Natural killer cell treated with Interleukin-12 subunit alpha and Interleukin-12 subunit beta and Interleukin-15 and Interleukin-18, amount 100 ng/mL, for 72 hours (primary cell): Measurements from ENCODE around the gene RFX7. TPM values are rescaled to one million over a fixed set of nuclear protein-coding genes. Genes with fewer than 3 reads are reported as not detected.
"Not testable (repeated sequence)": the region's sequence is repeated elsewhere in the genome, so short reads cannot be mapped to it uniquely, and the experiment has no call there.

Experiments used
- ATAC-seq, 2 donors: fragments of 150-1000 bp; cut with Tn5 transposase in 1 of 2; sonication (Bioruptor Pico), chemical (Tn5 transposase) in 1 of 2; 2 replicates each; pipeline ENCODE4 v1.10.0; 2021
- DNase-seq: peaks from one replicate; pipeline ENCODE4 v3.0.0; 2022; ENCODE audit warnings: low spot score
- H3K27ac Mint-ChIP-seq, 2 donors: 1 replicate in 1 of 2; 2 replicates in 1 of 2; pipeline ENCODE4 v1.8.0; 2022; ENCODE audit warnings: mixed read lengths in 2 of 2, mild to moderate bottlenecking in 1 of 2, moderate library complexity in 1 of 2
- H3K27me3 Mint-ChIP-seq, 2 donors: 1 replicate in 1 of 2; 2 replicates in 1 of 2; pipeline ENCODE4 v1.8.0; 2022; ENCODE audit warnings: mixed read lengths in 2 of 2
- H3K36me3 Mint-ChIP-seq: one replicate; pipeline ENCODE4 v1.8.0; 2022; ENCODE audit warnings: mixed read lengths
- H3K4me1 Mint-ChIP-seq, 2 donors: 1 replicate in 1 of 2; 2 replicates in 1 of 2; pipeline ENCODE4 v1.8.0; 2022; ENCODE audit warnings: low read depth in 2 of 2, mixed read lengths in 2 of 2, mild to moderate bottlenecking in 1 of 2
- H3K4me3 Mint-ChIP-seq: one replicate; pipeline ENCODE4 v1.8.0; 2022; ENCODE audit warnings: mixed read lengths
- H3K9me3 Mint-ChIP-seq: 2 replicates; pipeline ENCODE4 v1.8.0; 2022; ENCODE audit warnings: mixed read lengths
- total RNA-seq, 2 donors: library from RNA; stranded (reverse); gene quantifications; one replicate each; pipeline ENCODE4 v1.2.3, GENCODE V29; 2022

The RFX7 gene
- total RNA-seq, 2 donors from 2014 or later, result 19.5 to 28.1 TPM

DNA sequence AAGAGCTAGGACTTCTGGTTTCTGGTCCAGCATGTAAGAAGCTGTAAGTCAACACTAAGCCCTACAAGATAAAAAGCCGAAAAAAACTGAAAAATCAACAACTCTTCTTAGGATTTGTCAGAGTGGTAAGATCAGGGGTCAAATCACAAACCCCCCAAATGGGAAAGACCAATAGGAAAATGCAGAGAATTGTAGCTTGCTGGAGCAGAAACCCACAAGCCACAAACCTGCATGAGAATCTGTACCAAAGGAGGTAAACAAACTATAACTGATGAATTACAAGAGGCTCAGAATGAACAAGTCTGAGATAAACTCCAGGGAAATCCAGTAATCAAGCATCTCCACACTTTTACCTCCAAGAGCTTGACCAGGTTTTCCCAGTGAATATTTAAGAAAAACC is 36.0 kb downstream of the RFX7 start:
- Mint-ChIP-seq H3K4me3 (no peak overlapping the region), H3K4me1 (peaks cover 58 to 82% of the 10 kb centered on the region in 2 donors), H3K27me3 (no peaks in the 10 kb centered on the region), H3K27ac (no peak overlapping the region), H3K9me3 (peaks cover 3% of the 10 kb centered on the region), H3K36me3 (peaks cover 18% of the 10 kb centered on the region)
- DNase-seq (no peak), ATAC-seq (no peak)

DNA sequence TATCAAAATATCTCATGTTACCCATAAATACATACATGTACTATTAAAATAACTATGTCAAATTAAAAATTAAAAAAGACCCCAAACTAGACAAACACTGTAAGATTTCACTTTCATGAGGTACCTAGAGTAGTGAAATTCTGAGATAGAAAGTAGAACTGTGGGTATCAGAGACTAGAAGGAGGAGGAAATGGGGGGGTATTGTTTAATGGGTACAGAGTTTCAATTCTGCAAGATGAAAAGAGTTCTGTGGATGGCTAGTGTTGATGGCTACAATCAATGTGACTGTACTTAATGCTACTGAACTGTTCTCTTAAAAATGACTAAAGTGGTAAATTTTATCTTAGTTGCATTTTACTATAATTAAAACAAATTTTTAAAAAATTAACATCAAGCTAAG is 36.6 kb downstream of the RFX7 start:
- peaks cover 16% of the 10 kb centered on the region for H3K36me3 Mint-ChIP-seq
- H3K4me3 Mint-ChIP-seq, result no peak overlapping the region
- DNase-seq (no peak), ATAC-seq (no peak)
- peaks cover 55 to 83% of the 10 kb centered on the region in 2 donors for H3K4me1 Mint-ChIP-seq
- H3K9me3 Mint-ChIP-seq, result peaks cover 3% of the 10 kb centered on the region
- no peaks in the 10 kb centered on the region for H3K27me3 Mint-ChIP-seq
- peak overlapping the region in 1 of 2 donors; percentile 8 for H3K27ac Mint-ChIP-seq

DNA sequence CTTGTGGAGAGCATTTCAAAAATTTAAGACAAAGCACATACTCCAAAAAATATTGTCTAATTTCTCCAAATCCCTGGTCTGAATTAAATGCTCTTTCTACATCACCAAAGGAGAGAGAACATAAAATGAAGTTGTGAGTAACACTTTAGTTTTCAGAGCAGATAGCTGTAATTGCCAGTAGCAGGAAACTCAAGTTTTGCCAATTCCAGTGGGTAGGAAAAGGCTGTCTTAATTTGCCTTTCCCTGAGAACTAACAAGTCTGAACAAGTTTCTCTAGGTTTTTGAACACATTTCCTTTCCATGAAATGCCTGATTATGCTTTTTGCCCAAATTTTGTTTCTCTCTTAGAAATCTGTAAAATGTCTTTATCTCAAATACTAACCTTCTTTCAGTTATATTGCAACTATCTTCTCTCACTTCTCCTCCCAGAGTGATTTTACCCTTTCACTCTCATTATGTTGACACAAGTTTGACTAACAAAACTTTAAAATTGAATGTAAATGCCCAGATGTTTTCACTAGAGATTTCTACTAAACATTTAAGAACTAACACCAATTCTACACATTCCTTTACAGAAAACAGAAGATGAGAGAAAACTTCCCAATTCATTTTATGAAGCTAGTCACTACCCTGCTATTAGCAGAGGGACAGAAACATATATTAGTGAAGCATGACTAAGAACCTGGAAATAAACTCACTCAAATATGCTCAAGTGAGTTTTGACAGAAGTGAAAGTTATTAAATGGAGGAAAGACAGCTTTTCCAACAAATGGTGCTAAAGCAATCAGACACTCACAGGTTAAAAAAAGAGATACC is 38.4 kb downstream of the RFX7 start:
- ATAC-seq (no peak), DNase-seq (no peak)
- Mint-ChIP-seq H3K27ac (no peak overlapping the region), H3K4me3 (no peak overlapping the region), H3K27me3 (no peaks in the 10 kb centered on the region), H3K9me3 (peaks cover 3% of the 10 kb centered on the region), H3K4me1 (peaks cover 45 to 66% of the 10 kb centered on the region in 2 donors), H3K36me3 (peaks cover 4% of the 10 kb centered on the region)

DNA sequence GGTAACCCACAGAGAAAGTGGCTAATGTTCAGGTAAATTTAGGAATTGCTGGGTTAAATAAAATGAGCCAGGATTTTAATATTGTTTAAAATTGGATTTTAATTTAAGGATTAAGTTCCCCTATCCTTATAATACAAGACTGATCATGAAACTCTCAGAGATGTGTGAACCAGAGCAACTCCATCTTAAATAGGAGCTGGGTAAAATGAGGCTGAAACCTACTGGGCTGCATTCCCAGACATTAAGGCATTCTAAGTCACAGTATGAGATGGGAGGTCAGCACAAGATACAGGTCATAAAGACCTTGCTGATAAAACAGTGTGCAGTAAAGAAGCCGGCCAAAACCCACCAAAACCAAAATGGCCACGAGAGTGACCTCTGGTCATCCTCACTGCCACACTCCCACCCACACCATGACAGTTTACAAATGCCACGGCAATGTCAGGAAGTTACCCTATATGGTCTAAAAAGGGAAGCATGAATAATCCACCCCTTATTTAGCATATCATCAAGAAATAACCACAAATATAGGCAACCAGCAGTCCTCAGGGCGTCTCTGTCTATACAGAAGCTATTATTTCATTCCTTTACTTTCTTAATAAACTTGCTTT is 40.3 kb downstream of the RFX7 start:
- H3K9me3 Mint-ChIP-seq, DNase-seq, H3K27me3 Mint-ChIP-seq, H3K27ac Mint-ChIP-seq, H3K4me3 Mint-ChIP-seq, H3K36me3 Mint-ChIP-seq, ATAC-seq: not testable (repeated sequence)
- peaks cover 36 to 52% of the 10 kb centered on the region in 2 donors for H3K4me1 Mint-ChIP-seq

DNA sequence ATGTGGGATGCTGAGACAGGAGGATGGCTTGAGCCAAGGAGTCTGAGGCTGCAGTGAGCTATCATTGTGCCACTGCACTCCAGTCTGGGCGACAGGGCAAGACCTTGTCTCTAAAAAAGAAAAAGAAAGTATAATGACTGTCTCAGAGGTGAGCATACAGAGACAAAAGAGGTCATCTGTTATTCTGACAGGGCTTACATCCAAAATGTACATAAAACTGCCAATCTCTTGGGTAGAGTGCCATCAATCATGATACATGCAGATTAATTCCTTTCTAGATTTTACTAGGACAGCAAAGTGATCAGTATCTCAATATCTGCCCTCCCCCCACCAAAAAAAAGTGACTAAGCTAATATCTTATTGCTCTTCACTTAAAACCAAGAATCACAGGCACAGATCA is 41.0 kb downstream of the RFX7 start:
- Mint-ChIP-seq H3K27me3 (no peaks in the 10 kb centered on the region), H3K9me3 (peaks cover 3% of the 10 kb centered on the region), H3K4me3 (no peak overlapping the region), H3K4me1 (peaks cover 31 to 45% of the 10 kb centered on the region in 2 donors), H3K27ac (no peak overlapping the region), H3K36me3 (peaks cover 4% of the 10 kb centered on the region)
- no peak for ATAC-seq
- DNase-seq, result no peak

DNA sequence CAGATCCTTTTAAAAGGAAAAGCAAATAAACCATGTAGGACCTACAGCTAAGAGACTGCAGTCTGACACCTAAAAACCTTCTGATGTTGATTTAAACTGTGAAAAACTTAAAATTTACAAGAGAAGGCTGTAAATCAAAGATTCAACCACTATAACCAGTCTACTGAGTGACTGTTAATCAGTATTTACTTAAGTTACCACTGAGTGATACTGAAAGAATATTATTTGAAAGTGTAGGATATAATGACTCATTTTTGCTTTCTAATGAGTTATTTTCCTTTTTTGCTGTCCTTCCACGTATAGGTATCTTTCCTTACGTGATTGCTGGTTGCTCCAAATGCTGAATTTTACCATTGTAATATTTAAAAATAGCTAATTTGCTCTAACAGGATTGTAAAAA is 44.6 kb downstream of the RFX7 start:
- Mint-ChIP-seq H3K27me3 (no peaks in the 10 kb centered on the region), H3K36me3 (no peaks in the 10 kb centered on the region), H3K9me3 (no peaks in the 10 kb centered on the region), H3K4me3 (no peak overlapping the region), H3K27ac (no peak overlapping the region), H3K4me1 (peaks cover 13 to 17% of the 10 kb centered on the region in 2 donors)
- ATAC-seq (peak in 1 of 2 donors; percentile 51), DNase-seq (no peak)

DNA sequence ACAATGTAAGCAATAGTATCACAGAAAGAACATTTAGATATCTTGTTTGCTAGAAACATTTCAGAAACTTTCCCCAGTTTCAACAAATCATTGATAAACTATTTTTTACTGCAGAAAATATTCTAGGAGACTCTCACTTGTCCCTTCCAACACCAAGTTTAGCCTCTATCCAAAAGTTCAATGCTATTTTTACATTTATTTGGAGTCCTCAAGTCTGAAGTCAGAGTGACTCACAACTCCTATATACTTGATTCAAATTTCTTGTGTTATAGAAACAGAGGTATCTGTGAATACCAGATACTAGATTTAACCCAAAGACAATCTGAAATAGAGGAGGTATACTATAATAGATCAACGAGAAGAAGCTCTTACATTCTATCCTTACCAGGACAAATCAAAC is 49.6 kb downstream of the RFX7 start:
- H3K4me3 Mint-ChIP-seq, result no peak overlapping the region
- no peaks in the 10 kb centered on the region for H3K27me3 Mint-ChIP-seq
- ATAC-seq (no peak), DNase-seq (no peak)
- H3K4me1 Mint-ChIP-seq, result peaks cover 4 to 12% of the 10 kb centered on the region in 2 donors
- H3K36me3 Mint-ChIP-seq, result no peaks in the 10 kb centered on the region
- no peak overlapping the region for H3K27ac Mint-ChIP-seq
- no peaks in the 10 kb centered on the region for H3K9me3 Mint-ChIP-seq

DNA sequence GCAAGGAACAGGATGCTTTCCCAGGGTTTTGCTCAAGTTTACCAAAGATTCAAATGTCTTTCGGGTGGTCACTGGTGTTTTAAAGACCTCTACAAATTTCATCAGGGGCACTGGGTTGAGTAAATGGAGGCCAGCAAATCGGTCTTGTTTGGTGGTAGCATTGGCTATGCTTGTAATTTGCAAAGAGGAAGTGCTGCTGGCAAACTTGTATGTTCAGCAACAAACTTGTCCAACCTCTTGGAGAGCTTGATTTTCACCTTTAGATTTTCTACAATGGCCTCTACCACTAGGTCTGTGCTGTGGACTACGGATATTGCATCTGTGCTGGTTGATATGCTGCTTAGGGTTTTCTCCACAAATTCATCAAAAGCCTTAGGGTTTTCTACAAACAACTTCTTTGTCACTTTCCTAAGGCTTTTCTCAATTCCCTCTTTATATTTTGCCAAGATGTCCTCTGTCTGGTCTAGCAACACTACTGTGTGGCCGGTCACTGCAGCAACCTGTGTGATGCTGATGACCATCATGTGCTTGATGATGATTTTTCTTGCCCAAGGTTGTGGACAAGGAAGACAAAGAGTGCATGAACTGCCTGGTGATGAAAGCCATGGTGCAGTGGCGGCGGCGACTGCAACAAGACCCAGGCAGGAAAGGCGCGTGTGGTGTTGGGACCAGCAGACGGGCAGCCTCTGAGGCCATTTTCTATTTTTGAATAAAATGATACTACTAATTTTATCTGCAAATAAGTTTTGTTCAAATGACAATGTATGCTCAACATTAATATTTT is 50.8 kb downstream of the RFX7 start:
- ATAC-seq (no peak), DNase-seq (no peak)
- Mint-ChIP-seq H3K4me3 (no peak overlapping the region), H3K36me3 (no peaks in the 10 kb centered on the region), H3K27me3 (no peaks in the 10 kb centered on the region), H3K4me1 (peaks cover 10 to 11% of the 10 kb centered on the region in 2 donors), H3K27ac (no peak overlapping the region), H3K9me3 (no peaks in the 10 kb centered on the region)

DNA sequence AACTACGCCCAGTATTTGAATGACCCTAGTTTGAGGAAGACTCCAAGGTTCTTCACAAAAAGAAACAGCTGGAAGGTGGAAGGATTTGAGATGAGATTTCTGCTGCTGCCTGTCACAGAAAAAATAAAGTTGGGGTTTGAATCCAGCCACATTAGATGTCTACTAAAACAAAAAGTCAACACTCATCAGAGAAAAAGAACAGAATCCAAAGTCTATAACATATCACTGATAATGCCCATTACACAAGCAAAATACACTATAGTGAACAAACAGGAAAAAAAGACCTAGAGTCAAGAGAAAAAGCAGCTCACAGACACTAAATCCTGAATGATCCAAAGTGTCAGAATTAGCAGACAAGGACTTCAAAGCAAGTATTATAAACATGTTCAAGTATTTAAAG is 56.0 kb downstream of the RFX7 start:
- Mint-ChIP-seq H3K9me3 (no peaks in the 10 kb centered on the region), H3K27ac (peak overlapping the region in 1 of 2 donors; percentile 40)
- no peak for DNase-seq

DNA sequence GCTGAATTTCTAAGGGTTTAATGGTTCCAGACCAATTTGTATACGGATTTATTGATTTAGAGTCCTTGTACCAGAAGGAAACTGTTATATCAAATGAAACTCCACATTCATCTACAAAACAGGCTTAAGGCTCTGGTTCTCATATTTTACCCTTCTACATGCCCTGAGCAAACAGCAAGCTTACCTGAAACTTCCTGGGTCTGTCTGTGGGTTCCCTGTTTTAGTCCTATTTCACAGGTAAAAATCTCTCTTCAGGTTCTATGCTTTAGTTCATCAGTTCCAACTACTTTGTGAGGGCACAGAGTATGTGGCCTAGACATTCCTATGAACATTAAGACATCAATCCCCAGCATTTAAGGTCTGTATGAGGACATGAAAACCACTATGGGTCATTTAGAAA is 57.7 kb downstream of the RFX7 start:
- H3K27me3 Mint-ChIP-seq, result no peaks in the 10 kb centered on the region
- peak overlapping the region in 1 of 2 donors; percentile 2 for H3K27ac Mint-ChIP-seq
- peaks cover 31 to 38% of the 10 kb centered on the region in 2 donors for H3K4me1 Mint-ChIP-seq
- no peak for ATAC-seq
- no peaks in the 10 kb centered on the region for H3K9me3 Mint-ChIP-seq
- no peaks in the 10 kb centered on the region for H3K36me3 Mint-ChIP-seq
- no peak for DNase-seq
- no peak overlapping the region for H3K4me3 Mint-ChIP-seq

More for the DNA sequence above, 56.0 kb downstream of the RFX7 start:
- no peaks in the 10 kb centered on the region for H3K27me3 Mint-ChIP-seq
- ATAC-seq, result no peak
- no peaks in the 10 kb centered on the region for H3K36me3 Mint-ChIP-seq
- no peak overlapping the region for H3K4me3 Mint-ChIP-seq
- peaks cover 31 to 34% of the 10 kb centered on the region in 2 donors for H3K4me1 Mint-ChIP-seq

DNA sequence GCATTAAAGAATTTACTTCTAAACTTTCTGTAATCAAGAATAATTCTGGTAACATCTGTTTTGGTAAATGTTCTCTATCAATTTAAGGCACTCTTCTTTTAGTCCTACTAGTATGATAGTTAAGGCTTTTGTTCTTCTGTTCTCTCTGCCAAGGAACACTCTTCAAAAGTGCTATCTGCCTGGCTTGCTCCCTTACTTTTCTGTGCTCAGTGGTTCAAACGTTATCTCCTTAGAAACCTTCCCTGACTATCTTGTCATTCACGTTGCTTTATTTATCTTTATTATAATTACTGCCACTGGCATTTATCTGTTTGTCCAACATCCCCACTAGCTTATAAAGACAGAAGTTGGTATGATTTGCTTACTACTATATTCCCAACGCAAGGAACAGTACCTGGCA is 59.2 kb downstream of the RFX7 start:
- Mint-ChIP-seq H3K27ac (no peak overlapping the region), H3K4me1 (peaks cover 27 to 36% of the 10 kb centered on the region in 2 donors), H3K27me3 (no peaks in the 10 kb centered on the region), H3K4me3 (no peak overlapping the region), H3K36me3 (no peaks in the 10 kb centered on the region), H3K9me3 (no peaks in the 10 kb centered on the region)
- ATAC-seq (no peak), DNase-seq (no peak)

DNA sequence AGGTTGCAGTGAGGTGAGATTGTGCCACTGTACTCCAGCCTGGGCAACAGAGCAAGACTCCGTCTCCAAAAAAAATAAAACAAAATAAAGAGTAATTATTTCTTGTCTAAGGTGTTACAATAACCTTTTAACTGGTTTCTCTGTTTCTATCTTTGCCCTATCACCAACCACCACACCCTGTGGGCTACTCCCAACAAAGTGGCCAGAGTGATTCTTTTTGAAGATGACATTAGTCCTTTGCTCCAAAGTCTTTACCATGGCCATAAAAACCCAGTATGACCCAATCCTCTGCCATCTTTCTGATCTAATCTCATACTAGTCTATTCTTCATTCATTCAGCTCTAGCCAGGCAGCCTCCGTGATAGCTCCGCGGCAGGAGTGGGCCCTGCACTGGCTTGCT is 62.8 kb downstream of the RFX7 start:
- Mint-ChIP-seq H3K9me3 (no peaks in the 10 kb centered on the region), H3K27me3 (no peaks in the 10 kb centered on the region), H3K4me3 (no peak overlapping the region), H3K36me3 (no peaks in the 10 kb centered on the region), H3K4me1 (peaks cover 18 to 23% of the 10 kb centered on the region in 2 donors), H3K27ac (no peak overlapping the region)
- ATAC-seq (no peak), DNase-seq (no peak)

DNA sequence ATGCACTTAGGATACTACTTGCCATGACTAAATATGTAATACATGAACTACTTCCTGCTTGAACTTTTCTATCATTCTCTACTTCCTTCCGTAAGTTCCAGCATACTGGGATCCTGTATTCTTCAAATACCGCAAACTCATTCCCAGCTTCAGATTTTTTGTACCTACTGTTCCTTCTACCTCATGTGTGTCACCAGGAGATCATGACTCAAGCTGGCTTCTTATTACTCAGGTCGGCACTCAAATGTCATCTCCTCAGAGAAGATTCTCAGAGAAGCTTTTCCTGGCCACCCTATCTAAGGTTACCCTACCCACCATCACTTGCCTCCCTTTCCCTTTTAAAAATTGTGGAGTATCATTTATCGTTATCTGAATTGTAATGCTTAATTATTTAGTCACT is 66.7 kb downstream of the RFX7 start:
- Mint-ChIP-seq H3K4me3 (no peak overlapping the region), H3K27ac (no peak overlapping the region), H3K36me3 (peaks cover 11% of the 10 kb centered on the region), H3K27me3 (no peaks in the 10 kb centered on the region), H3K4me1 (peaks cover 32 to 44% of the 10 kb centered on the region in 2 donors), H3K9me3 (no peaks in the 10 kb centered on the region)
- no peak for DNase-seq
- no peak for ATAC-seq

DNA sequence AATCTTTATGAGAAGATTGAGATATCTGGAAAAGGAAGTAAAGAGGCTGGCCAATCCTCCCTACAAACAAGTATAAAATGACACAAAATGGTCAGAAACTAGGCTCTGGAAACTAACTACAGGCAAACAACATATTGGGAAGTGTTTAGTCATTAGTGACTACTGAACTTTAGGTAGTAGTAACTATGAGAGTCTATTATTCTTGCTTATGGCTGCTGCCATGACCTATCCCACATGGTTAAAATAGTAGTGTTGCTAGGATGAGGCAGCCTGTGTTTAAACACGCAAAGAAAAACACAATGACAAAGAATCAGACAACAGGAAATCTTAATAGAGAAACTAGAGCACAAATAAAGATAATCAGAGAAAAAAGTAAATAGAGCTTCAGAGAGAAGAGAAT is 67.9 kb downstream of the RFX7 start:
- Mint-ChIP-seq H3K27ac (peak overlapping the region in 1 of 2 donors; percentile 44), H3K9me3 (no peaks in the 10 kb centered on the region), H3K27me3 (no peaks in the 10 kb centered on the region), H3K4me1 (peaks cover 32 to 45% of the 10 kb centered on the region in 2 donors), H3K4me3 (no peak overlapping the region), H3K36me3 (peaks cover 20% of the 10 kb centered on the region)
- DNase-seq, result no peak
- ATAC-seq, result no peak
